Activated gamma-delta T cell treated with Interleukin-2 at 50 U/mL for 16 hours (primary cell): ENCODE measurements around the gene TMTC2.
"Not testable (repeated sequence)": the region's sequence is repeated elsewhere in the genome, so short reads cannot be mapped to it uniquely, and the experiment has no call there.

Experiments used
- DNase-seq: peaks from one replicate; pipeline ENCODE4 v3.0.0-alpha.2; 2020

The TMTC2 gene

DNA sequence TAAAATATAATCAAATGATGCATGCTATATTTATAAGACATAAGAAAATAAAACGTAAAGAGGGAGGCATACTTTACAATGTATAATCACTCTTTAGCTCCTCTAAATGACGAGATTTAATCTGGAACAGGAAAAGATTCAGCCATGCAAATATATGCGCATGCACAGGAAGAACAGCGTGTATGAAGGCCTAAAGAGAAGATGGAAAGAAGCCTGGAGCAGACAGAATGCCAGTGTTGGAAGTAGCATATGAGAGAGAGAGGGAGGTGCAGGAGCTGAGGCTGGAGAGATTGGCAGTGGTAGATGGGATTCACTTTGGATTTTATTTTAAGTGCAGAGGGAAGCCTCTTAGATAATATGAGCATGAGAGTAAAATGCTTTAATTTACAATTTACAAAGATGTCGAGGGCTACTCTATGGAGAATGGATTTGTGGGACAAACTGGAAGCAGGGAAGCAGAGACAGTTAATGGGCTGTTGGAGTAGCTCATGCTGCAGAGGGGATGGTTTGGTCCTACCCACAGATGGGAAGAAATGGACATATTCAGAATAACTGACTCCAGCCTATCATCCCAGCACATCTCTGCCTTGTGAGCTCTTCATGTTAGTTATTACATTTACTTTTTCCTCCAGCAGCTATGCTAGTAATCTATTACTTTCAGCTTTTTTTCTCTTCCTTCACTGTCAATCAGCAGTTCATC lies 411.1 kb downstream of the TMTC2 start:
- no peak for DNase-seq

DNA sequence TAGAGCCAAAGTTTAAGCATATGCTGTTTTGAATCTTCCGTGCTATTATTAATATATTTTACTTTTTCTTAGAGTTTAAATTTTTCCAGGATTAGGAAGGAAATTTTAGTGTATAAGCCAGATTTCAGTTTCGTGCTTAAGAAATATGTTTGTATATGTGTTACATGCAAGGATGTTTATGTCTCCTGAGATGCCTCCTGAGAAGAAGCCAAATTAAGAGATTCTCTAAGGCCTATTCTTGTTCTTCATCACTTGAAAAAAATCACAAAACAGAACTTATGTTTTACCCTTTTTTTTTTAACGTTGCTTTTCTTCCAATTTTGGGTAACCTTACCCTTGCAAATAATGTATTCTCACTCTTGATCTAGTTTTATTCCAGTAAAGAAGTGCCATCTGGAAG lies 412.7 kb downstream of the TMTC2 start:
- DNase-seq, result no peak

DNA sequence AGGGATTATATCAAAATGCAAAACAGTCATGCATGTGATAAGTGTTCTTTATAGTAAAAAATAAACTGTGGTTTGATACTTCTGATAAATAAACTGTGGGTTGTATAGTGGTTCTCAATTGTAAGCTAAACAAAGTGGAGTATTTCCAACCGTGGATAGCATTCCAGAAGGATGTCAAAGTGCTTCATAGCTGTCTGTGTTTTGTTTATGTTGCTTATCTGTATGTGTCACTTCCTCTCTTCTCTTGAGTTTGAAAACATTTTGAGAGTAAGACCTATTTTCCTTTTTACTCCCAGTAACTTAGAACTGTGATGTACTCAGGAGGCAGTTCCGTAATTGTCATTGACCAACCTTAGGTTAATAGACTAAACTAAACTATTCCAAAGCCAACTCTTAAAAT lies 415.8 kb downstream of the TMTC2 start:
- DNase-seq, result no peak

DNA sequence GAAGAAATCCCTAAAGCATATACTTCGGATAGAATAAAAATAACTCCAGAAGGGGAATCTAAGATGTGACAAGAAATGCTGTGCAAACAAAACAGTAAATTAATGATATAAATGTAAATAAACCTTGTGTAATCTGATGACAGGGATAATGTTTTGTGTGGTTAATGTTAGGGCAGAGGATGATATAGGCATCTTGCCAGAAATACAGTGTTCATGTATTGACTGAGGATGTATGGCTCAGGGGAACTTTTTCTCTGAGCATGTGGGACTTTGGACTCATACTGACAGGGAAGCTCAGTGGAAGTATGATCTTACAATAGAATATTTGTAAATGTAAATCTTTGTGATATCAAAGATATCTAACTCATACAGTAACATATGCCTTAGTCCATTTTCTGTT lies 420.2 kb downstream of the TMTC2 start:
- no peak for DNase-seq

- DNase-seq, result no peak
Observed at GRCh38 chr12:83110424-83110823, 423.7 kb downstream of the TMTC2 start.

GRCh38 chr12:83113945-83114344 lies 427.2 kb downstream of the TMTC2 start:
- DNase-seq, result no peak

GRCh38 chr12:83114966-83115365 lies 428.3 kb downstream of the TMTC2 start:
- DNase-seq, result no peak

DNA sequence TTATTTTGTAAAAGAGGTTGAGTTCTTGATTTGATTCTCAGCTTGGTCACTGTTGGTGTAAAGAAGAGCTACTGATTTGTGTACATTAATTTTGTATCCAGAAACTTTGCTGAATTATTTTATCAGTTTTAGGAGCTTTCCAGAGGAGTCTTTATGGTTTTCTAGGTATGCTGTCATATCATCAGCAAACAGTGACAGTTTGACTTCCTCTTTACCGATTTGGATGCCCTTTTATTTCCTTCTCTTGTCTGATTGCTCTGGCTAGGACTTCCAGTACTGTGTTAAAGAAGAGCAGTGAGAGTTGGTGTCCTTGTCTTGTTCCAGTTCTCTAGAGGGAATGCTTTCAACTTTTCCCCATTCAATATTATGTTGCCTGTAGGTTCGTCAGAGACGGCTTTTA lies 431.2 kb downstream of the TMTC2 start:
- DNase-seq, result not testable (repeated sequence)

- DNase-seq, result no peak
Observed at GRCh38 chr12:83121897-83122622, 435.4 kb downstream of the TMTC2 start.

DNA sequence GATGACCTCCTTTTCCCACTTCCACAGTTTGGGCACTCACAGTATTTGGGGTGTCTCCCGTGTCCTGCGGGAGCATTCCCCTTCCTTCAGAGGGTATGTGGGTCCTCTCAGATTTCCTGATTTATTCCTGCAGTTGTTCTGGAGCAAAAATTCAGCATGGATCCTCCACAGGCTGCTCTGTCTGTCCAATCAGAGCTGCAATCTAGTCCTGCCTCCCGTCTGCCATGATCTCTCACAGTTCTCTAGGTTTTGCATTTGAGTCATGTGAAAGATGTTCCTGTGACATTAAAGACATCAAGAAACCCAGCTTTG lies 435.9 kb downstream of the TMTC2 start:
- DNase-seq, result no peak

- DNase-seq, result no peak
Observed at GRCh38 chr12:83123039-83123438, 436.3 kb downstream of the TMTC2 start.

DNA sequence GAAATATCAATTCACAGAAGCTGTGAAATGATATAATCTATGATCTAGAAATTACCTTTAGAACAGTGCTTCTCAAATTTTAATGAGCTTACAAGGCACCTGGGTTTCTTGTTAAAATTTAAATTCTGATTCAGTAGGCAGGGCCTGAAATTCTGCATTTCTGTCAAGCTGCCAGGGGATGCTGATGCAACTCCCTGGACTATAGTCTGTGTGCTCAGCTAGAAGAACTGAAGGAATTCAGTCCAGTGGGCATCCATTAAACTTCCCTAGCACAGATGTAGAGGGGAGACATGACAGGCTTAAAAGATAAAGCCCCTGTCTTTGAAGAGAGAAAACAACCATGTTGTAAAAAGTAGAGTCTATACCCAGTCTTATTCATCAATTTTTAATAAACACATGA lies 441.8 kb downstream of the TMTC2 start:
- DNase-seq, result no peak

DNA sequence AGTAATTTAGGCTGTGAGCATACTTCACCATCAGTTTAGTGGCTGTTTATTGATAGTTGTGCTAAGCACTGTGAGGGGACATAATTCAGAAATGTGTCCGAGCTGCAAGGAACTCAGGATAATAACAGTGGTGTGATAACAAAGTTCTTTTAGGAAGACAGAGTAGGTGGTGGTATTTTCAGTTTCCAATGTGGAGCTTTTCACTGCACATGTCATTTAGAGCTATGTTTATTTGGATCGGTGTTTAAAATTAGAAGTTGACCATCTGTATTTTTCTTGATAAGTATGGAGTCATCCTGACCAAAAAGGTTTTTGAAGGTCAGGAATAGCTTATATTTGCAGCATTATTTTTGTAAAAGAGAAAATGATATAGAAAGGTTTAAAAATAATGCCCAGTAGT lies 443.5 kb downstream of the TMTC2 start:
- no peak for DNase-seq

- DNase-seq, result no peak
Observed at GRCh38 chr12:83132360-83132759, 445.7 kb downstream of the TMTC2 start.

- DNase-seq, result no peak
Observed at GRCh38 chr12:83136411-83136810, 449.7 kb downstream of the TMTC2 start.

DNA sequence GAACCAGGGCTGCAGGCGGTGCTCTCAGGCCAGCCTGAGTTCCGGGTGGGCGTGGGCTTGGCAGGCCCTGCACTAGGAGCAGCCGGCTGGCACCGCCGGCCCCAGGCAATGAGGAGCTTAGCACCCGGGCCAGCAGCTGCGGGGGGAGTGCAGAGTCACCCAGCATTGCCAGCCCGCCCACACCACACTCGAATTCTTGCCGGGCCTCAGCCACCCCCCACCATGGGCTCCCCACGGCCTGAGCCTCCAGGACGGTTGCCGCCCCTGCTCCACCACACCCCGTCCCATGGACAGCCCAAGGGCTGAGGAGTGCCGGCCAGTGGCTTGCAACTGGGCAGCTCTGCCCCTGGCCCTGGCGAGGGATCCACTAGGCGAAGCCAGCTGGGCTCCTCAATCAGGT lies 453.4 kb downstream of the TMTC2 start:
- no peak for DNase-seq

DNA sequence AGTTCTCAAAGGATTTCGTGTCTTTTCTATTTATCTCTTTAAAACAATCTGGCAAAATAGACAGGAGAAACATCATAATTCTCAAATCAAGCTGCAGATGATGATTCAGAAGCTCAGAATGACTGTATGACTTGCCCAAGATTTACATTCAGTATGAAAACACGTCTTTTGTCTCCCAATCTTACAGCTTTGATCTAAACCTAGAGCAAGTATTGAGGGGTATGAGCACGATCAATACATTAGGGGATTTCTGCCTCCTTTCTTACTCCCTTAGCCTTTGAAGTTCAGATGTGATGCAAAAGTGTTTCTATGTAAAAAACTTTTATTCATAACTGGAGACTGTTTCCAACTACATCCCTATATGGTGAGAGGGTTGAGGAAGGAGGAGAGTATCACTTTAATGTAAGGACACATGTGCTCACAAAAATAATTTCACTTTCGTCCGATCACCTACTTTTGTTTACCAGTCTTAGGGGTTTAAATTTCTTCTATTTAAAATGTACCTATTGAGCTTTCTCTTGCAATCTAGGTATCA lies 454.8 kb downstream of the TMTC2 start:
- DNase-seq, result no peak

- DNase-seq, result no peak
Observed at GRCh38 chr12:83142914-83143313, 456.2 kb downstream of the TMTC2 start.

DNA sequence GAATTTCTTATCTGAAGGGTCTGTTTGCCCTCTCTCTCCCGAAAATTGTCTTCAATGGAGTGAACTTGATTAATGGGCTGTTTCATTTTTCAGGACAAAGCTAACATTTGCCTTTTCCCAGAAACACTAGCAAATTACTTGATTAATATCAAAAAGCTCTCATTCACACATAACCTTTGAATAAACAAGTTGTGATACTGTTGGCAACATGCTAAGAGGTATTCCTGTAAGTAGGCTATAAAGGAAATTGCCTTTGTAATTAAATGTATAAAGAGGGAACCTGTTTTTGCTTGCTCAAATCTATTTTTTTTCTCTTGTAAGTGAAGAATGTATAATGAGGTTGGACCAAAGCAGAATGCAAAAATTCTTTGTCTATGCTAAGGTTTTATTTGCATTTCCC lies 457.2 kb downstream of the TMTC2 start:
- no peak for DNase-seq

DNA sequence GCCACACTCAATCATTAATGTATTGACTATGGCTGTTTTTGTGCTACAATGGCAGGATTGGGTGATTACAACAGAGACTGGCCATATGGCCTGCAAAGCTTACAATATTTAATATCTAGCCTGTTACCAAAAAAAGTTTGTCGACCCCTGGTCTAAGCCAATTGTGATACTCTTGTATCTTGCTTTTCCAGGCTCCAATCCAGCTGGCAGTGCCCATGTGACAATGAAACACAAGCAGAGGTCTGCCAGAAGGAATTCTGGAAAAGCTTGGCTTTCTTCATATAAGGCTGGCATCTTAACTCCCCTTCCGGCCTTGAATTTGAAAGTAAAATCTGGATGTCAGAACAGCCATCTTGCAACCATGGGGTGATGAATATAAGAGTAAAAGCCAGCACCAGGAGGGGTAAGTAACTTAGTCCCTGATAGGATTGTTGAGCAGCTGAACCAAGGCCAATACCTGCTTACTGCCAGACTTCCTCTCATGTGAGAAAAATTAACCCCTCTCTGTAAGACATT lies 458.7 kb downstream of the TMTC2 start:
- no peak for DNase-seq

DNA sequence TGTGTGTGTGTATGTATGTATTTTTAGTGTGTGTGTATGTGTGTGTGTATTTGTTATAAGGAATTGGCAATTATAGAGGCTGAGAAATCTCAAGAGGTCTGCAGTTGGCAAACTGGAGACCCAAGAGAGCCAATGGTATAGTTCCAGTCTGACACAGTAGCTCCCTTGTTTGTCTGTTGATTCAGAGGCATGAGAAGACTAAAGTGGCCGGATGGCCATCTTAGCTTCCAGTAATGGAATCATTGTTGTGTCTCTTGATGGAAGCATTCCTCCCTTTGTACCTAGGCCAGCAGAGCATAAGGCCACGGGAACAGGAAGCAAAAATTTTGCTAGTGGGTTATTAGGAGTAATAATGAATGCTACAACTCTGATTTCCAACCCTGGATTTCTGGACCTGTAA lies 460.6 kb downstream of the TMTC2 start:
- no peak for DNase-seq

- no peak for DNase-seq
Observed at GRCh38 chr12:83149987-83150386, 463.3 kb downstream of the TMTC2 start.

DNA sequence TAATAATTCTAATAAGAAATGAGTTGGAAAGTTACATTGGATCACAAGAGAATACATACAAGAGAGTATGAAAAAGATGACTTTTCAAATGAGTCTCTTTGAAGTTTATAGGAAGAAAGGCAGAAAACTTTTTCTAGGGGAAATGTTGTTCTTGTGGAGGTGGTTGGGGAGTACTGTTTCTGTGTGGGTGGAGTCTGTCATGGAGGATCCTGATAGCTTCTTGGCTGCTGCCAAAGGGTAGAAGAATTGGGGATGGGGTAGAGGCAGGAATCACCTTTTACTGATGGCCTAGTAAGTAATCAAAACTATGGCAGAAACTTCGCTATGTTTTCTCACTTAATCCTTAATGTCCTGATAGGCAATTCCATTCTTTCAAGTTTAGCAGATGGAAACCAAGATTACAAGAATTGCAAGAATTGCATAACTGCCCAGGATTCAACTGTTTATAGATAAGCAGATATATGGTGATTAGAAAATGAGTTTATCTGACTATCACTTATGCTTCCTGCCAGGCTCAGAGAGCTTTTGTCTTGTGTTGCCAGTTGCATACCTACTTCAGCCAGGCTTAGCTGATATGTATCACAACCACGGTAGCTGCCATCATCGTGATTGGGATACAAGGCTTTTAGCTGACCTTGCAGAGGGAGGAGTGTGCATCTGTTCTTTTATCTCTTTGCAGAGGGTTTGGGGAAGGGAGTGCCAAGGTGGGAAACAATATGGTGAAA lies 463.9 kb downstream of the TMTC2 start:
- no peak for DNase-seq

GRCh38 chr12:83153177-83153576 lies 466.5 kb downstream of the TMTC2 start:
- no peak for DNase-seq
